HG02938 (cell line): ENCODE results near the gene TMEM45B.
"Not testable (repeated sequence)": the region's sequence is repeated elsewhere in the genome, so short reads cannot be mapped to it uniquely, and the experiment has no call there.

ENCODE experiments used
- ATAC-seq: cut with Tn5 transposase; IDR thresholded peaks from one replicate; pipeline ENCODE4 v1.9.1; 2021; ENCODE audit warnings: mild to moderate bottlenecking, moderate library complexity; ENCODE audit not compliant: unreplicated experiment

Gene TMEM45B

DNA sequence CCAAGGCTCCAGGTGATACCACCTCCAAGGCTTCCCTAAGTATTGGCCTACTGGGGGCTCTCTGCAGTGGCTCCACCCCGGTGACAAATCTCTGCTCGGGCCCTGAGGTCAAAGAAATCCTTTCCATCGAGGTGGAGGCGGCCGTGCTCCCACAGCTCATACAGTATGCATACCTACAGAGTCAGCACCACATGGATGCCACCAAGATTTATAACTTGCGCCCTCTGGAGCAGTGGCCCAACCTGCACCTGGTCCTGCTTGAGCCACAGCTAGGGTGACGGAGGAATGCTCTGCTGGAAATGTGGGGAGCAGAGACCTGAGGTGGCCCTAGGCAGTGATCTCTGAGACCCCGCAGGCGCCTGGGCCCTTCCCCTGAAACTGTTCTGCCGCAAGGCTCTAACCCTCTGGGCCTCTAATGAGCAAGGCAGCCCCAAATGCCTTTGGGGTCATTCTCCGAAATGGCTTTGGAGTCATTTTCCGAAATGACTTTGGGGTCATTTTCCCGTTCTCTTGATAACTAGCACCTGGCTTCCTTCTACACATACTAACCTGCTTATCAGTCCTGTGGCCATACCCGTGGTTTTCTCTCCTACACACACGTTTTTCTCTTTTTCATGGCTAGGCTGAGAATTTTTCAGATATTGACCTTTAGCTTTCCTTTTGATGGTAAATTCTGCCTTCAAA, 33.9 kb downstream of the TMEM45B start:
- ATAC-seq = no peak

DNA sequence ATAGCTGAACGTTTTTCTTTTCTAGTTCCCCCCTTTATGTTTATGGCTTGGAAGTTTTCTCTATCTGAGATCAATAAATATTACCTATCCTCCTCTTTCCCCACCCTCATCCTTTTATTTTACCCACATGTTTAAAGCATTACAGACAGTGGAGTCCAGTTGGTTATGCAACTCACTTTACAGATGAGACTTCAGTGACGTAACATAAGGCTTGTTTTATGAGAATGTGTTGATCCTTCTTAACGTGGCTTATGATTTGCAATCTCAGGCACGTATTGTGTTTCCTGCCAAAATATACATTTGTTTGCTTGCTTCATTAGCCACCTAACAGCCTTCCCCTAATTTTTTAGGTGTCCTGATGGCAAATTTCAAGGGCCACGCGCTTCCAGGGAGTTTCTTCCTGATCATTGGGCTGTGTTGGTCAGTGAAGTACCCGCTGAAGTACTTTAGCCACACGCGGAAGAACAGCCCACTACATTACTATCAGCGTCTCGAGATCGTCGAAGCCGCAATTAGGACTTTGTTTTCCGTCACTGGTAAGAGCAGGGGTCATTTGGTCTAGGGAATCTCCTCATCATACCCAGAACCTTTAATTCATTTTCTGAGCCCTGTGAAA, 36.6 kb downstream of the TMEM45B start:
- ATAC-seq = no peak

DNA sequence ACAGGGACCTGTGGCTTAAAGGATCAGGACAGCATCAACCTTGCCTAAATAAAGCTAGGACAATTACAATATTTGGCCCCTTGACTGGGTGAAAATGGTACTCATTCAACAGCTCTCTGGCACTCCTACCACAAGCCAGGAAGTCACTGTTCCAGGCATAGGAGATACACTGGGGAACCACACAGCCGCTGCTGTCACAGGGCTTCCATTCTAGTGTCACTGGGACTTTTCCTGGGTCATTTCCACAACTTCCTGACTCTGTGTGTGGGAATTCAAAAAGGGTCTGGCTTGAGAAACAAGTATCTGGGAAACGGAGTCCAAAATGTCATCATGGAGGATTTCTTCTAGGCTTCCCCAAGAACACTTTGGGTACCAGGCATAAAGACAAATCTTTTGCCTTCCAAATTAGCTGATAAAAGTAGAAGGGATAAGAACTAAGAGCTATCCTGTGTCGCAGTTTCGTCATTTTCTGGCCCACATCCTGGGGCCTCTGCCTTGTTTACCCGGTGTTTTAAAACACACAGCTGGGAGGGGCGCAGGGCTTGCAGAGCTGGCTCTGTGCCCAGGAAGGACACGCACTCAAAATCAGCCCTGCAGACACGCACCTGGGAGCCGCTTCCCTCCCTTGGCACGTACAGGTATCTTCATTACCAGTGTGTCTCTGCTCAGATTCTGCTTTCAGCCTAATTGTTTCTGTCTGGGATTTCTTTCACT, 38.0 kb downstream of the TMEM45B start:
- ATAC-seq = no peak

DNA sequence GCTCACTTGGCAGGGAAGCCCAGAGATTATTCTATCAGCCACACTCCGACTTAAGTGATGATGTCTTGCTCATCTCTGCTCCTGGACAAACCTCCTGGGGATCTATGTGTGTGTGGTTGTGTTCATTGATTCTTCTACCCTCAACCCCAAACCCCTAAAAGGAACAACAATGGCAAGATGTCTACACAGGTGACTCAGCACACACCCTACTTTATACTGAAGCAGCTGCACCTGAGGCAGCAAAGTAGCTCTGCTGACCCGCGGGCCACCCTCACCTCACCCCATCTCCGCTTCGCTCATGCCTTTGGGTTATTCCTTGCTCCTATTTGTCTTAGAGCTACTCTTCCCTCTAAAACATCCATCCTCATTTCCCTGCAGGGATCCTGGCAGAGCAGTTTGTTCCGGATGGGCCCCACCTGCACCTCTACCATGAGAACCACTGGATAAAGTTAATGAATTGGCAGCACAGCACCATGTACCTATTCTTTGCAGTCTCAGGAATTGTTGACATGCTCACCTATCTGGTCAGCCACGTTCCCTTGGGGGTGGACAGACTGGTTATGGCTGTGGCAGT, 38.7 kb downstream of the TMEM45B start:
- ATAC-seq = no peak

DNA sequence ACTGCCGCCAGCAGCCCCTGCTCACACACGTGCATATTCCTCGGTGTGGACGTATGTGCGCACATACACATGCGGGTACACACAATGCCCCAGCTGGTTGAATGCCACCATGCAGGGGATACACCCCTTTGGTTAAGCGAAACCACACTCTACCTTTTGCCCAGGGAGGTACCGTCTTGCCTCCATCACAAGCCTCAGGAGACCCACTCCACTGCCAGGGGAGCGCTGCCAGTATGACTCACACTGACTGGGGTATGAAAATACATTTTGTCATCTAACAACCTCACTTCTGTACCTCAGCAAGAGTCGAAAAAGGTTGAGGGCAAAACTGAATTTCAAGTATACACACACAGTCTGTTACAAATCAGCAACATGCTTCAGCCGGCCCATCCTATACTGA, 39.4 kb downstream of the TMEM45B start:
- no peak for ATAC-seq

DNA sequence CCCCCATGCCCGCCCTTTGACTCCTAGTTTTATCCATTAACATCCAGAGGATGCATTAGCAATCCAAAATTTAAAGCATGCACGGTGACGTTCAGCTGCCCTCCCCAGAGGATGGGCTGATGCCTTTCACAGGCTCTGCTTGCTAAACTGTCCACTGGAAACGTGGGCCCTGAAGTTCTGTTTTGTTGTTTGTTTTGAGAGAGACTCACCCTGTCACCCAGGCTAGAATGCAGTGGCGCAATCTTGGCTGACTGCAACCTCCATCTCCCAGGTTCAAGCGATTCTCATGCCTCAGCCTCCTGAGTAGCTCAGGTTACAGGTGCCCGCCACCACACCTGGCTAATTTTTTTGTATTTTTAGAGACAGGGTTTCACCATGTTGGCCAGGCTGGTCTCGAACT, 40.4 kb downstream of the TMEM45B start:
- no peak for ATAC-seq

DNA sequence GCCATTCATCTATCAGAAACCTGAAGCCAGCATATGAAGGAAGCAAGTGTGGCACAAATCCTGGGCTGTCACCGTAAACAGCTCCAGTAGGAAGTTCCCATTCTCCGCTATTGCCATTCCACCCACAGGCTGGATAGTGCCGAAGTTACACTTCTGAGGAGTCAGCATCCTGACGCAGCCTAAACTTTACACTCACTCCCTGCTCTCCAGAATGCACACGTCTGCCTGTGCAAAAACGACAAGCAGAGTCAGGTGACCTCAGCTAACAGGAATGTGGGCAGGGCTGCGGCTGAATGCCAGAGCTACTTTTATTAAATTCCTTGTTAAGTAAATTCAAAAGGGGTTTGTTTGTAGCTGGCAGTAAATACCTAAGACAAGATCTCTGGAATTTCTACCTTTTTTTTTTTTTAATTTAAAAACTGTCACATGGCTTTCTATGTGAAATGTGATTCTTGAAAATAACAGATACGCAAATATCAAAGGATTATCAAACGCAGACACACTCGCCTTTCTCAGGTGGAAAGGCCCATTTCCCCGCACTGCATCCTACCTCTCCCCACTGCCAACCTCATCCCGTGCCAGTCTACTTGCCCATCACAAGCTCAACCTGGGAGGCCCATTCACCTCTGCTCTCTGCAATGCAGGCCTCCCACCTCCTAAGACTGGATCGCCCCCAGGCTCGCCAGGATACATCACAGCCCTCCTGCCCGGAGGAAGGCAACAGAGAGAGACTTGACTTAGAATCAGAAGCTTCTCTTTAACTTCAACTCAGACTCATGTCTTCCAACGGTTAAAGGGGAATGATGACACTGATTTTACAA, 46.3 kb downstream of the TMEM45B start:
- ATAC-seq = no peak

DNA sequence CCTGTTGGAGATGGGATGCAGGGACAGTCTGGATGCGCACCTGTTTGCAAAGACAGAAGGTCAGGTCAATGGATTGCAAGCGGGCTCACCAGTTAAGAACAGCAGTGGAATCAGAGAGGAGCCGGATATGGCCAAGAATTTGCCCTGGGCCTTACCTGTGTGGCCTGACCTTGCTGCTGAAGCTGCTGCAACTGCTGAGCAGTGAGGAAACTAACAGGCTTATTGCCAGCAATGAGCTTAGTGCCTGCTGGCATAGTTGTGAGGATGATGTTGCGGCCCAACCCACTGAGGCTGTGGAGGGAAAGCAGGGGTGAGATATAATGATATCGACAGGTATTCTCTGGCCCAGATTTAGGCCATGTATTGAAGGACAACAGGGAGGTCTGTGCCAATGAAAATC, 49.2 kb downstream of the TMEM45B start:
- no peak for ATAC-seq

DNA sequence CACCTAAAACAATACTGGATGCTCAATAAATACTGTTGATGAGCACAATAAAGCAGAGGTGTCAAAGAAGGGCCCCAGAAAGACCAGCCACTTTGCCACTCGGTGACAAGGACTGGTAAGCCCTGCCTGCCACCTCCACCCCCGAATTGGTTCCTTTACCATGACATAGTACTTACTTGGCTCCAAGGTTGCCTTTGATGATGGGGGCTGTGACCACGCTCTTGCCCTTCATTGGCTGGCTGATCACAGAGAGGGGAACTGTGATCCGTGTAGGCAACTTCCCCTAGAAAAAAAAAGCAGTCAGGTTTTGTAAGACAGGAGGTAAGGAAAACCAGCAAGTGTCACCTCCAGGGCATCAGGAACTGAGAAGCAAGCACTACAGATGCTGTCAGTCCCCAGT, 50.1 kb downstream of the TMEM45B start:
- ATAC-seq = no peak

DNA sequence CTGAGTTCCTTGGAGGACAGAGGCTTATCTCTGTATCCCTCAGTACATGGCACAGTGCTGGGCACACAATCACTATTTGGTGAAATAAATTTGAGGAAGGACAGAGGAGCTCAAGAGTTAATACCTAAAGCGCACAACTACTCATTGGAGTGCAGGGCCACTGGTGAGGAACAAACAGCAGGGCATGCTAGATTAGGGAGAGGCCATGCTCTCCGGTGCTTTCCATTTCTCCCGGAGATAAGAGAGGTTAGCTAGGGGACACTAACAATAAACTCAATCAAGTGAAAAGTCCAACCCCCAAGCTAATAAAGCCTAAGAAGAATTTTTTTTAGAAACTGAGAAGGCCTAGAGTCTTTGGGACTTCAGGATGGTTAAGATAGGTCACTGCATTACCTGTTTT, 50.7 kb downstream of the TMEM45B start:
- no peak for ATAC-seq

DNA sequence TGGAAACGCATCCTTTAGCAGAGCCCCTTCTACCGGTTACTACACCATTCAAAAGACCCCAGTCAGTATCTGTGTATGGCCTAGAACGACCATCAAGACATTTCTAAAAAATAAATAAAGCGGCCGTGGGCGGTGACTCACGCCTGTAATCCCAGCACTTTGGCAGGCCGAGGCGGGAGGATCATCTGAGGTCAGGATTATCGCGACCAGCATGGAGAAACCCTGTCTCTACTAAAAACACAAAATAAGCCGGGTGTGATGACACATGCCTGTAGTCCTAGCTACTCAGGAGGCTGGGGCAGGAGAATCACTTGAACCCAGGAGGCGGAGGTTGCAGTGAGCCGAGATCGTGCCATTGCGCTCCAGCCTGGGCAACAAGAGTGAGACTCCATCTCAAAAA, 53.0 kb downstream of the TMEM45B start:
- ATAC-seq = not testable (repeated sequence)

DNA sequence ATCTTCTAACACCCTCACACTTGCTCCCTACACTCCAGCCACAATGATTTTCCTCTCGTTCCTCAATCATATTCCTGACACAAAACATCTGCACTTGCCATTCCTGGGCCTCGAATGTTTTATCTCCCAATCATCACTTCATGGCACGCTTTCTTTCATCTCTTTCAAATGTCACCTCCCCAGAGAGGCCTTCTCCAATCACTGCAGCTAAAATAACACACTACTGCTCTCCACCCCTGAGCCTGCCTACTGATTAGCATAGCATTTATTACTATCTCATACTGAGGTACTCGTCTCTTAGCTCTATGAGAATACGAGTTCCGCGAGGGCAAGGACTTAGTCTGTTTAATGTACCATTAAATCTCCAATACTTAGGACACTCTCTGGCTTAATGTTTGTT, 56.3 kb downstream of the TMEM45B start:
- ATAC-seq = no peak

DNA sequence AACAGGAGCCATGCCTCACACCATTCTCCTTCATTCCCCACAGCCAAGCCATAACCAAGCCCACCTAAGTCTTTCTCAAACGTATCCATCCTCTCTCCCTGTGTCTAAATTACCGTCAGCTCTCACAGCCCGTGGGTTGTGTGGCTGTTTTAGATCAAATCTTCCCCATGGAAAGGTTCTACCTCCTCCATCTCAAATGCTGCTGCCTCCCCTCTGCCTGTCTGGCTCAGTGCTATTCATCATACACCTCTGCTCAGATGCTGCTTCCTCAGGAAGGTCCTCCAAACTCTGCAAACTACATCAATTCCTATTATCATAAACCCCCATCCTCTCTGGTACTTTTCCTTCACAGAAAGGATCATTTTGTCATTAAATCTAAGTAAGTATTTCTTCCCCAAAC, 64.7 kb downstream of the TMEM45B start:
- no peak for ATAC-seq

DNA sequence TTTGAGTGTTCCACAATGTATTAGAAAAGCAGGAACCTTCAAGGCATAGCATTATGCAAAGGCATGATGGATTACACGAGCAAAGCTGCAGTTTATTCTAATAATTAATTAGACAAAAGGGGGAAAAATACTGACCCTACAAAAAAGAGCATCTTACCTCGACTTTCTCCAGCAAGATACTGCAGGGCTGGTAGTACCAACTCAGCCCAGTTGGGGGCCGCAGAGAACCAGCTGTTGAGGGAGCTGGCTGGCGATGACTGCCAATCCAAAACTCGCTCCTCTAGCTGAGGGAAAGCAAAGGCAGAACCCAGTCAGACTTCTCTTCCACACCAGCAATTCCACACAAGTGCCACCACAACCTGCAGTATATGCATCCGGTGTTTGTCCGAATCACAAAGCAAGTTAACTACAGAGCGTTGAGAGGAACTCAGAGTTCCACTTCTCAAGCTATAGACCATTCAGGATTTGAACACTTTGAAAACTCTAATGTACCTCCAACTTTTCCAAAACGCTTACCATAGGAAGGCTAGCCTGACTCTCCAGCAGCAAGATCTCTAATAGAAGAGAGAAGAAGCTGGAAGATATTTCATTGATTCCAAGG, 66.0 kb downstream of the TMEM45B start:
- ATAC-seq = peak; percentile 76

DNA sequence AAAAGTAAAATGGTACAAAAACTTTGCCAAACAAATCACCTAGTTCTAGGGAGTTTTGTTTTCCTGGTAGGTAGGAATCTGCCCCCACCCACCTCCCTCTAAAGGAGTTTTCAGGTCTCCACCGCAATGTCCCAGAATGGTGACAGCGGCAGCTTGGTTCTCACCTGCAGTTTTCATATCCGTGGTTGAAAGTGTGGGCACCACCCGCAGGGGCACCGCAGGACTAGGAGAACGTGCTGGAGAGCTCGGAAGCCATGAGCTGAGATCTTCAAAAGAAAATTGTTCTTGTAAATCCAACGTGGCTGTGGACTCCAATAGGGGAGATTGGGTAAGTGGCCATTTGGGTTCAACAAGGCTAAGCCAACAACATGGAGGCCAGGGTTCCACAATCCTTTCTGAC, 68.9 kb downstream of the TMEM45B start:
- no peak for ATAC-seq

DNA sequence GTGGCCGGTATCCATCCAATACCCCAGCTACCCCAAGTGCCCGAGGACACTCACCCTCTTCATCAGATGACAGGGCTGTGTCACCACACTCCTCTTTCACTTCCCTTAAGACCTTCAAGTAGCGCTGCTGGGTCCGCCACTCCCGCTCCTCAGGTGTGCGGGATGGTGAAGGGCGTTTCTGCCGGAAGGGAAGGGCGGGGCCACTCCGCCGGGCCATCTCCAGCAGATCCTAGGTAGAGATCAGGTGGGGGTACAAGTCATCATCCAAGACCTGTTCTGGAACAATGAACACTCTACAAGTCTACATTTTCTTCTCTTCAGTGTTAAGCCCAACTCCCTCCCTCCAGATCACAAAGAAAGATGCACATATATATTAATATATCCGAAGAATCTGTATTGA, 69.7 kb downstream of the TMEM45B start:
- no peak for ATAC-seq

DNA sequence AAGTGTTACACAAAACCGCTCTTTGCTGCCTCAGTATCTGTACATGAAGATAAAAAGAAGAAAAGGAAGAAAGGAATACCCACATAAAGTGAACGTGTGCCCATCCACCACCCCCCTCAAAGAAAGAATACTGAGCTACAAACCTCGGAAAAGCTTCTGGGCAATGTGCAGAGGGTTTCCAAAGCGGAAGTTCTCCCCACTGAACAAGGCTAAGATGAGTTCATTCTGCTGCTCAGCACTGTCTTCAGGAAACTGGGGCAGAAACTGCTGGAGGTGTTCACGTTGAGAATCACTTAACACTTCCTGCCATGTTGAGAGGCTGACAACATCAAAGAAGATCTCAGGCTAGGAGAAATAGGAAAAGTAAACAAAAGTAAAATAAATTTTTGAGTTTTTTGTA, 72.8 kb downstream of the TMEM45B start:
- ATAC-seq = no peak

DNA sequence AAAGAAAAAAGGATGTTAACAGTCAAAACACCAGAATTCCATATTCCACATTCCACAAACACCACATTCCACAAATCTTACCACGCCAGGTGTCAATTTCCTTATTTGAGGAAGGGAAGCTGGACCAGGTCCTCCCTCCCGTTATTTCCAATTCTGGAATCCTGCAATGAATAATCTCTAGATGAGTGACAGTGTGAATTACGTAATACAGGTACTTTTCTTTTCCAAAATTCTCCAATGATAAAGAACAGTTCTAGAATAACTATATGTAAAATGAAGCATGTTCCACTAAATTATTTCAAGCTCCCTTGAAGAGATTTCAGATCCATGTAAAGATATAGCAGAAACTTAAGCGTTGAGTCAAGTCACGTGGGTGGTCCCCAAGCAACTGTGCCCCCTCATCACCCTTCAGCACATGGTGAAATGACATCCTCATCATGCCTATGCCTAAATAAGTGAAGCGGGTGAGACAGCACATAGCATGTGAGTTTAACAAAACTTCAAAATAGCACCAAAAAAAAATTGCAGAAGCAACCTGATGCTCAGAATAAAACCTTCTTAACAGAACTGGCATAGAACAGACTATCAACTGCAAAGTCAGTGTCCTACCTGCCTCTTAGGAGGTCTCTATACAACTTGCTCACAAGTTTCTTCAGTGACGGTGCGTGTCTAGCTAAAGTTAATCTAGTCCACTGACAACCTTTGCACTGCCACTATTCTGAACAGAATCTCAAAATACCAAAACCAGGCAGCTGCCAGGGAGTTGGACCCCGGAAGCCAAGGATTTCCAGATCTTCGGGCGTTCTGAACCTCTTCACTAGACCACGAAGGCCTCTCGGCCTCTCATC, 78.9 kb downstream of the TMEM45B start:
- ATAC-seq = peak; percentile 22

DNA sequence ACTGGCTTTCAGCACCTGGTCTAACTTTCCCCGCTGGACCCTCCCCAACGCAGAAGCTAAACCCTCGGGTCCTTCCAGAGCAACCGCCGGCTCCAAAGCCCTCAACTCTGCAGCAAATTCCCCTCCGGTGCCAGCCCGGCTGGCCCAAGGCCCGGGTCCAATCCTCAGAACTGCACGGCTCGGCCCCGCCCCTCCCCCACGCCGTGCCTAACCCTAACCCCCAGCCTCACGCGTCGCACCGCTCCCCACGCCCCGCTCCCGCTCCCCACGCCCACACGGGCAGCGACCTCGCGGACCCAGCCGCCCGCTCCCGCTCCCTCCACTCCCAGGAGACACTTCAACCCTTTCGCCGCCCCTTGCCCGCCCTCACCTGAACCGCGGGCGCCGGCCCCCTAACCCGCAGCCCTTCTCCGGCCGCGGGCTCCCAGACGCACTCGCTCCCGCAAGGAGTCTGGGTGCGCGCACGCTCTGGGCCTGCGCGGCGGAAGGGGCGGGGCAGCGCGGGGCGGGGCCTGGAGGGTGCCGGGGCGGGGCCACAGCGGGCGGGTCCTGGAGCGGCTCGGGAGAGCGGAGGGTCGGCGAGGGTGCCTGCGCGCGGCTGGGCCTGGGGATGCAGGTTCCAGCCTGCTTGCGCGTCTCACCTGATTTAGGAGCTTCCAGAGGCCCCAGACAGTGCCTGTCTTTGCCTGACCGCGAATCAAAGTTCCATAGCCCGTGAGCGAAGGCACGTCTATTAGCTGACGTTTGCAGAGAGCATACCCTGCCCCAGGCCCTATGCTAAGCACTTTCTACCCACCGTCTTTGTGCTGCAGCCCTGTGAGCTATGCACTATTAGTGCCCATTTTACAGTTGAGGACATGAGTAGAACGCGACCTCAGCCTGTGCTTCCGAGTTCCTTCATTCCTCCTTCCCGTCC, 79.7 kb downstream of the TMEM45B start, which contains the start of gene NFRKB:
Gene NFRKB, minus strand, starts transcription at position 453 of the 916 bp plus-strand sequence. CDS start 2,729 bp downstream, outside the sequence.
- ATAC-seq = peak; percentile 91
